LNCaP clone FGC (cell line): ENCODE results near the gene FHIT.

Source experiments
- DNase-seq: peaks from one replicate; pipeline ENCODE4 v3.0.0-alpha.2; 2011; ENCODE audit warnings: low read depth
- H3K4me3 ChIP-seq: 2 replicates; pipeline ENCODE4 v1.5.1; 2011; ENCODE audit warnings: mild to moderate bottlenecking, low read depth, low read length, control low read depth
- TF ChIP-seq, protein P1 (sequence below): IDR thresholded peaks from 2 replicates; pipeline ENCODE4 v1.5.1; 2012; ENCODE audit warnings: mild to moderate bottlenecking; ENCODE audit not compliant: control insufficient read depth, insufficient read depth; ENCODE audit errors: extremely low read depth

The FHIT gene

GRCh38 chr3:60133269-60134162, 1117.7 kb downstream of the FHIT start:
- no peak for DNase-seq
- TF ChIP-seq, protein P1, sequence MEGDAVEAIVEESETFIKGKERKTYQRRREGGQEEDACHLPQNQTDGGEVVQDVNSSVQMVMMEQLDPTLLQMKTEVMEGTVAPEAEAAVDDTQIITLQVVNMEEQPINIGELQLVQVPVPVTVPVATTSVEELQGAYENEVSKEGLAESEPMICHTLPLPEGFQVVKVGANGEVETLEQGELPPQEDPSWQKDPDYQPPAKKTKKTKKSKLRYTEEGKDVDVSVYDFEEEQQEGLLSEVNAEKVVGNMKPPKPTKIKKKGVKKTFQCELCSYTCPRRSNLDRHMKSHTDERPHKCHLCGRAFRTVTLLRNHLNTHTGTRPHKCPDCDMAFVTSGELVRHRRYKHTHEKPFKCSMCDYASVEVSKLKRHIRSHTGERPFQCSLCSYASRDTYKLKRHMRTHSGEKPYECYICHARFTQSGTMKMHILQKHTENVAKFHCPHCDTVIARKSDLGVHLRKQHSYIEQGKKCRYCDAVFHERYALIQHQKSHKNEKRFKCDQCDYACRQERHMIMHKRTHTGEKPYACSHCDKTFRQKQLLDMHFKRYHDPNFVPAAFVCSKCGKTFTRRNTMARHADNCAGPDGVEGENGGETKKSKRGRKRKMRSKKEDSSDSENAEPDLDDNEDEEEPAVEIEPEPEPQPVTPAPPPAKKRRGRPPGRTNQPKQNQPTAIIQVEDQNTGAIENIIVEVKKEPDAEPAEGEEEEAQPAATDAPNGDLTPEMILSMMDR: no peak
- no peak overlapping the region for H3K4me3 ChIP-seq

- DNase-seq: no peak
- TF ChIP-seq, protein P1: no peak
- no peak overlapping the region for H3K4me3 ChIP-seq
Observed at GRCh38 chr3:60131618-60132017, 1119.6 kb downstream of the FHIT start.

DNA sequence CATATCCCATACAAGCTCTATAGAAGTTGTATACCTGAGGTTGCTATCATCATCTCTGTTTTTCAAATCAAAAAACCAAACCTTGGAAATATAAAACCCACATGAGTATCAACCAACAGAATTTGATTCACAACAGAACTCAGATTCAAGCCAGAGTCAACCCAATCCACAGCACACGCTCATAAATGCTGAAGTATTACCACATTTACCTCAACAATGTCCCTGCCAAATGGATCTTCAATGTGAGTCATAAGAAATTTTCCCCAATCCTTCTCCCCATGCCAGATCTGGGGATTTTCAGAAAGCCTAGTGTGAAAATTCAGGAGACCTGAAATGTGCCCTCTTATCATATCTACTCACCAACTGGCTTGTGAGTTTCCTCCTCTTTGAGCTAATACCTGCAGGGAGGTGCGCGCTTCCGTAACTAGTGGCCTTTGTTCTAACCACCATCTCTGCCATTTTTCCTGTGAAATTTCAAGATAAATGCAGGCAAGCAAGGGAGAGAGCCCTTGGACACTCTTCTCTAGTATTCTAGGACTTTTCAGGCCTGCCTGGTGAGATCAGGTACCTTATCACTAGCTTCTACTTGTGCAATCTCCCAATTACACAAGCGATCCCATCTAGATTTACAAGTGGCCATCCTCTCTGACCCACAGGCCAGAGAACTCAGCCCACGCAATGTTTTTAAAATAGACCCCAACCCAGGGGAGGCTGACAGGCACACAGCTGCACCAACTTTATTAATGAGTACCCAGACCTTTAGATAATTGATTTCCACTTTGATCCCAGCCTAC, 1124.5 kb downstream of the FHIT start:
- TF ChIP-seq, protein P1: no peak
- no peak overlapping the region for H3K4me3 ChIP-seq
- no peak for DNase-seq

- H3K4me3 ChIP-seq: no peak overlapping the region
- no peak for DNase-seq
- TF ChIP-seq, protein P1: no peak
Observed at GRCh38 chr3:60125686-60126085, 1125.6 kb downstream of the FHIT start.

DNA sequence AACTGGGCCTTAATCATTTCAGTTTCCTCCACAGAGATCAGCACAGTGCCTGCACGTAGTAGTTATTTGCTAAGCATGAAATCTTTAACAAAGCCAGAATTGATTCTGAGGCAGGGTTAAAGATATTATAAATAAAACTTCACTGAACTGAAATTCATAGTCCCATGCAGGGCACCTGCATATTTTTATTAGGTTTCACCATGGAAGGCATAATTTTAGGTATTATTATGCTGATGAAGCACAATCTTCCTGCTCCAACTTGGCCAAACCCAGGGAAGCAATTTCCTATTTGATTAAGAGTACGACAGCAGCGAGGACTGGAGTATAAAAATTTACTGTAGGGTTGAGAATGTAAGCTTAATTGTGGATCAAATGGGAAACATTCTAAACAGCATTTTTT, 1131.0 kb downstream of the FHIT start:
- TF ChIP-seq, protein P1: no peak
- DNase-seq: no peak
- no peak overlapping the region for H3K4me3 ChIP-seq

- H3K4me3 ChIP-seq: no peak overlapping the region
- TF ChIP-seq, protein P1: no peak
Observed at GRCh38 chr3:60114191-60114590, 1137.1 kb downstream of the FHIT start.

GRCh38 chr3:60107275-60107674, 1144.0 kb downstream of the FHIT start:
- TF ChIP-seq, protein P1: no peak
- H3K4me3 ChIP-seq: no peak overlapping the region
- no peak for DNase-seq

More at GRCh38 chr3:60114191-60114590, 1137.1 kb downstream of the FHIT start:
- no peak for DNase-seq
